HG03108 (cell line): ENCODE measurements around the gene GHRL.

Source experiments
- ATAC-seq: cut with Tn5 transposase; IDR thresholded peaks from one replicate; pipeline ENCODE4 v1.9.1; 2021; ENCODE audit warnings: moderate library complexity; ENCODE audit not compliant: unreplicated experiment

Gene GHRL

DNA sequence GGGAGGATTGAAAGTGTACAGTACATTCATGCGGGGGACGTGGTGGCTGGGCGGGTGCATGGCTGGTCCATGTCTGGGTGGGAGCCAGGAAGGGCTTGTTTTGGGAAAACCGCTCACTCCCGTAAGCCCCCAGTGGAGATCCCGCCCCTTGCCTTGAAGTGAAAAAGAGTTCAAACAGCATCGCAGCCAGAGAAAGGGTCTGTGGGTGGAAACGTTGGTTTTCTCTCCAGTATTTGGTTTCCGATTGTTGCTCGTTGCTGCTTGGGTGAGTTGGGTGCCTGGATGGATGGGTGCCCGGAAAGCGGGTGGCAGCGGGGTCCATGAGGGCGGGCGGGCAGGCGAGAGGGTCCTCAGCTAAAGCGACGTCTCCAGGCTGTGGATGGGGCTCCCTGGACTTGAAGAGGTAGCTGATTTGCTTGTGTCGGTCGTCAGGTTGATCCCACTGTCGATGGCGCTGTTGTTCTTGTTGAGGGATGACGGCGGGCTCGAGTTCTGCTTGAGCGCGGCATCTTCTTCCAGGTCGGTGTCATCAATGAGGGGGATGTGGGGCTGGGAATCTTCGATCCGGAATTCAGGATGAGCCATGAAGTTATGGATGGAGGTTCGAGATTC lies 35.8 kb upstream of the GHRL start:
- ATAC-seq, result no peak

DNA sequence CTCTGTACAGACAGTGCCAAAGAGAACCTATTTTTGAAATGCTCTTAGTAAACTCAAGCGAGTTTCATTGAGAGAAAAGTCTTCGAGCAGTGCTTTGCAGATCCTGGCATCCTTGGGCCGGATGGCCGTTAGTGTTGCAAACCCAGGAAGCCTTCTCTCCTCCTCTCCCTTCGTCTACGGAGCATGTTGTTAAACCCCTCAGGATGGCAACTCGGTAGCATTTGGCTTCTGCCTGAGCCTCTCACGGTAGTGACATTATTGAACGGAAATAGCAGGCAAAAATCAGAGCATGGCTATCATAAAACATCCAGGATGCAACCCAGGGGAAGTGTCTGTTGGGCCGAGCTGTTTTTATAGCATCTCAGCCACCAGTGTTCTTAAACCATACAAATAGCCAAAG lies 34.8 kb upstream of the GHRL start:
- no peak for ATAC-seq

DNA sequence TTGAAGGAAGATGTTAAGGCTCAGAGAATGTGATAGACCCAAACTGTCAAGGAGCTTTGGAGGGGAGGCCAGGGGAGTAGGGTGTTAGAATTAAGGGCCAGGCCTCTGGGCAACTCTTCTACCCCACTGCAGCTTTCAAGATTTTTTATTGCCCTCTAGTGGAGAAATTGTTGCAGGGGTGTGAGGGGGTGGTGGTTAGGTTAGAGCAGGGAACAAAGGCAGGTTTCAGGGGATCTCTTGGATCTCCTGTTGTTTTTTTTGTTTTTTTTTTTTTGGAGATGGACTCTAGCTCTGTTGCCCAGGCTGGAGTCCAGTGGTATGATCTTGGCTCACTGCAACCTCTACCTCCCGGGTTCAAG lies 29.6 kb upstream of the GHRL start:
- no peak for ATAC-seq

DNA sequence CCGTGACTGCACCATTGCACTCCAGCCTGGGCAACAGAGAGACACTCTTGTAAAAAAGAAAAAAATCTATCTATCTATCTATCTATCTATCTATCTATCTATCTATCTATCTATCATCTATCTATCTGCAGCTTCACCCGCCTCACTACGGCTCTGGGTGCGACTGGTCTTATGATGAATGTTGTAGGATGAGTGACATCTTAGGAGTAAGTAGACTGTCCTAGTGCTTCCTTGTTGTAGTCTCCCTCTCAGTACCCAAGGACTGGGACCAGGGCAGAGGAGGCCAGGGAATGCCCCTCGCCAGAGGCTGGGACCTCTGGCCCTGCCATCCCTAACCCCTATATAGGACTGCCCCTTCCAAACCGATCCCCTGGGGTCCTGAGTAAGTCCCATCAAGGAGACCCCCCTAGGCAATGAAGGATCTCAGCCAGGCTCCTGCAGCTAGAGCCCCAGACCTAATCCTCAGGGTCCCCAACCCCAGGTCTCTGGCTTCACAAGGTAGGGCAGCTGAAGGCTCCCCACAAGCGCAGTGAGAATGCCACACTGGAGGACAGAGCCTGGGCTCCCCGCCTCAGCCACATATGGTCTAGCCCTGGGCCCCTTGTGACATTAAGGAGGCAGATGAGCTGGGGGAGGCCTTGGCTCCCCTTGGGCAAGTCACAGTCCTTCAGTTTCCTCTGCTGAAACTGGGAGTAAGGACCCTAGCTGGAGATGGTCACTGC lies 29.0 kb upstream of the GHRL start:
- no peak for ATAC-seq

- no peak for ATAC-seq
Observed at GRCh38 chr3:10320320-10320677, 27.6 kb upstream of the GHRL start.

DNA sequence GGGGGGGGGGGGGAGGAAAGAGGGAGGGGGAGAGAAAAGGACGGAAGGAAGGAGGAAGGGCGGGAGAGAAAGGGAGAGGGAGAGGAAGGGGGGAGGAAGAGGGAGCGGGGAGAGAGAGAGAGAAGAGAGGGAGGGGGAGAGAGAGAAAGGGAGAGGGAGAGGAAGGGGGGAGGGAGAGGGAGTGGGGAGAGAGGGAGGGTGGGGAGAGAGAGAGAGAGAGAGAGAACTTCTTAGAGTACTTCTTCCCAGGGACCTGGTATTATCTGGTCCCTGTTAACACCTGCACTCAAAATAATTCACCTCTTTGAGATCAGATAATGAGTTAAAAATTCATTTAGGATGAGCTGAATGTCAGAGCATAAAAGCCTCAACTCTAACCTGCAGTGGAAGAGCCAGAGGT lies 27.1 kb upstream of the GHRL start:
- no peak for ATAC-seq

GRCh38 chr3:10319251-10319650 lies 26.5 kb upstream of the GHRL start:
- no peak for ATAC-seq

DNA sequence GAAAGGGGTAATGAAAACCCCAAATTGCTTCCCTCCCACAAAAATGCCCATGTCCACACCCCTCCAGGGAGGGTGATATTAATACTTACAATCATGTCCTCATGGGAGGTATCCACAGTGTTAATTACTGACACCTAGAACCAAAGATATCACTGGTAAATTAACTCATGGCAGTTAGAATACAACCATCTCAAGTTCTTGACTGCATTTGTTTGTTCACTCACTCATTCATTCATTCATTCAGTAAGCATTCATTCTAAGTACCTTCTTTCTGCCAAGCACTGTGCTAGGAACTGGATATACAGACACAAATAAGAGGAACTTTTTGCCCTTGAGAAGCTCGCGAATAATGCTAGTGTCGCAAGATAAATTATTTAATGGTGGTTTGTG lies 25.2 kb upstream of the GHRL start:
- no peak for ATAC-seq

GRCh38 chr3:10317311-10317960 lies 24.7 kb upstream of the GHRL start:
- no peak for ATAC-seq

- no peak for ATAC-seq
Observed at GRCh38 chr3:10315771-10316344, 23.1 kb upstream of the GHRL start.

- no peak for ATAC-seq
Observed at GRCh38 chr3:10315101-10315500, 22.4 kb upstream of the GHRL start.

GRCh38 chr3:10312861-10313260 lies 20.1 kb upstream of the GHRL start:
- ATAC-seq, result no peak

- ATAC-seq, result no peak
Observed at GRCh38 chr3:10312391-10312790, 19.6 kb upstream of the GHRL start.

GRCh38 chr3:10311710-10312109 lies 19.0 kb upstream of the GHRL start:
- no peak for ATAC-seq

GRCh38 chr3:10310578-10310977 lies 17.8 kb upstream of the GHRL start:
- no peak for ATAC-seq

GRCh38 chr3:10309736-10310135 lies 17.0 kb upstream of the GHRL start:
- ATAC-seq, result no peak

GRCh38 chr3:10308678-10309077 lies 15.9 kb upstream of the GHRL start:
- ATAC-seq, result no peak

DNA sequence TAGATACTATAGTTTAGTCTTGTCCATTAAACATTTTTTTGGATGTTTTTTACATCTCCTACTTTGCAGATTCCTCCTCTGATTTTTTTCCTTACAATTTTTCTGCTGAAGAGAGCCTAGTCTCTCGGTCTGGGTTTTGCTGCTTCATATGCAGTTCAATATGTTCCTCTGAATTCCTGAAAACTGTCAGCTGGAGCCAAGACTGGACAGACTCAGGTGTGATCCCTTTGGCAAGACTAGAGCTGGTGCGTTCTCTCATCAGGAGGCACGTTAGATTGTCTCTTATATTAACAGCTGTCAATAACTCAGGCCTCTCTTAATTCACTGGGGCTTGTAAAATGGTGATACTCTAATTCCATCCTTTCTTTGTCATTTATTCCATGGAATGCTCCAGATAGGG lies 13.4 kb upstream of the GHRL start:
- no peak for ATAC-seq

GRCh38 chr3:10305331-10305902 lies 12.7 kb upstream of the GHRL start:
- no peak for ATAC-seq

- ATAC-seq, result no peak
Observed at GRCh38 chr3:10304905-10305304, 12.2 kb upstream of the GHRL start.

GRCh38 chr3:10303785-10304184 lies 11.0 kb upstream of the GHRL start:
- ATAC-seq, result no peak

- no peak for ATAC-seq
Observed at GRCh38 chr3:10303105-10303504, 10.4 kb upstream of the GHRL start.
